Nephron (organoid): Measurements from ENCODE around the gene EPO.

Experiments
- H3K27ac Mint-ChIP-seq, 3 experiments: 2 replicates each; pipeline ENCODE4 v1.8.0; 2020; ENCODE audit warnings: mixed read lengths in 3 of 3, mild to moderate bottlenecking in 2 of 3, moderate library complexity in 1 of 3
- H3K27me3 Mint-ChIP-seq: 2 replicates; pipeline ENCODE4 v1.8.0; 2021; ENCODE audit warnings: low read depth, mild to moderate bottlenecking, moderate library complexity, mixed read lengths
- H3K36me3 Mint-ChIP-seq: 2 replicates; pipeline ENCODE4 v1.8.0; 2020; ENCODE audit warnings: low read depth, mixed read lengths
- H3K4me1 Mint-ChIP-seq: 2 replicates; pipeline ENCODE4 v1.8.0; 2020; ENCODE audit warnings: mixed read lengths
- H3K4me3 Mint-ChIP-seq, 3 experiments: 2 replicates each; pipeline ENCODE4 v1.8.0; 2020; ENCODE audit warnings: mild to moderate bottlenecking in 3 of 3, mixed read lengths in 3 of 3, moderate library complexity in 2 of 3
- H3K9me3 Mint-ChIP-seq: 2 replicates; pipeline ENCODE4 v1.8.0; 2020; ENCODE audit warnings: mixed read lengths
- CTCF ChIP-seq, 3 experiments: fragments of 200-600 bp; sonication (generic); IDR thresholded peaks; one replicate each; pipeline ENCODE4 v1.5.0; 2021; ENCODE audit warnings: antibody characterized with exemption in 3 of 3; ENCODE audit not compliant: unreplicated experiment in 3 of 3

The EPO gene

GRCh38 chr7:100728196-100728595, 7.9 kb downstream of the EPO start:
- H3K36me3 Mint-ChIP-seq: no peaks in the 10 kb centered on the region
- no peak overlapping the region for H3K27ac Mint-ChIP-seq
- peaks cover 46% of the 10 kb centered on the region for H3K27me3 Mint-ChIP-seq
- no peaks in the 10 kb centered on the region for H3K9me3 Mint-ChIP-seq
- no peaks in the 10 kb centered on the region for H3K4me1 Mint-ChIP-seq
- no peak overlapping the region for H3K4me3 Mint-ChIP-seq
- no peak for TF ChIP-seq CTCF (IDR thresholded peaks at IDR 0.05; ENCODE audit: unreplicated experiment in 3 of 3)

GRCh38 chr7:100730136-100730800, 10.0 kb downstream of the EPO start:
- Mint-ChIP-seq H3K27ac (no peak overlapping the region), H3K4me3 (no peak overlapping the region), H3K9me3 (no peaks in the 10 kb centered on the region), H3K36me3 (no peaks in the 10 kb centered on the region), H3K27me3 (peaks cover 27% of the 10 kb centered on the region), H3K4me1 (no peaks in the 10 kb centered on the region)
- no peak for TF ChIP-seq CTCF (IDR thresholded peaks at IDR 0.05; ENCODE audit: unreplicated experiment in 3 of 3)

GRCh38 chr7:100731937-100732636, 11.8 kb downstream of the EPO start:
- Mint-ChIP-seq H3K4me3 (no peak overlapping the region), H3K9me3 (no peaks in the 10 kb centered on the region), H3K36me3 (no peaks in the 10 kb centered on the region), H3K27me3 (peaks cover 21% of the 10 kb centered on the region), H3K4me1 (no peaks in the 10 kb centered on the region), H3K27ac (no peak overlapping the region)
- TF ChIP-seq CTCF (IDR thresholded peaks at IDR 0.05; ENCODE audit: unreplicated experiment in 3 of 3): no peak

GRCh38 chr7:100735730-100736129, 15.5 kb downstream of the EPO start:
- H3K36me3 Mint-ChIP-seq: peaks cover 3% of the 10 kb centered on the region
- H3K27me3 Mint-ChIP-seq: peaks cover 4% of the 10 kb centered on the region
- TF ChIP-seq CTCF (IDR thresholded peaks at IDR 0.05; ENCODE audit: unreplicated experiment in 3 of 3): no peak
- no peak overlapping the region for H3K27ac Mint-ChIP-seq
- peaks cover 6% of the 10 kb centered on the region for H3K9me3 Mint-ChIP-seq
- no peak overlapping the region for H3K4me3 Mint-ChIP-seq
- no peaks in the 10 kb centered on the region for H3K4me1 Mint-ChIP-seq

GRCh38 chr7:100736671-100737070, 16.4 kb downstream of the EPO start:
- peaks cover 4% of the 10 kb centered on the region for H3K27me3 Mint-ChIP-seq
- no peak for TF ChIP-seq CTCF (IDR thresholded peaks at IDR 0.05; ENCODE audit: unreplicated experiment in 3 of 3)
- no peak overlapping the region for H3K4me3 Mint-ChIP-seq
- peaks cover 6% of the 10 kb centered on the region for H3K9me3 Mint-ChIP-seq
- peaks cover 3% of the 10 kb centered on the region for H3K36me3 Mint-ChIP-seq
- H3K27ac Mint-ChIP-seq: no peak overlapping the region
- no peaks in the 10 kb centered on the region for H3K4me1 Mint-ChIP-seq

- Mint-ChIP-seq H3K4me1 (no peaks in the 10 kb centered on the region), H3K9me3 (peaks cover 14% of the 10 kb centered on the region), H3K27me3 (peaks cover 4% of the 10 kb centered on the region), H3K27ac (no peak overlapping the region), H3K36me3 (peaks cover 9% of the 10 kb centered on the region), H3K4me3 (no peak overlapping the region)
- TF ChIP-seq CTCF (IDR thresholded peaks at IDR 0.05; ENCODE audit: unreplicated experiment in 3 of 3): no peak
Measured at GRCh38 chr7:100739934-100740333, 19.7 kb downstream of the EPO start.
